GM10266 (cell line): ENCODE data around the gene ETV6.

ENCODE experiments used
- DNase-seq: peaks from one replicate; pipeline ENCODE4 v3.0.0; 2012; ENCODE audit errors: extremely low spot score
- TF ChIP-seq, protein P1 (sequence below): IDR thresholded peaks from 2 replicates; pipeline ENCODE4 v1.5.1; 2012; ENCODE audit warnings: mild to moderate bottlenecking, low read depth; ENCODE audit not compliant: control insufficient read depth, insufficient read depth; ENCODE audit errors: missing control alignments

ETV6 gene

DNA sequence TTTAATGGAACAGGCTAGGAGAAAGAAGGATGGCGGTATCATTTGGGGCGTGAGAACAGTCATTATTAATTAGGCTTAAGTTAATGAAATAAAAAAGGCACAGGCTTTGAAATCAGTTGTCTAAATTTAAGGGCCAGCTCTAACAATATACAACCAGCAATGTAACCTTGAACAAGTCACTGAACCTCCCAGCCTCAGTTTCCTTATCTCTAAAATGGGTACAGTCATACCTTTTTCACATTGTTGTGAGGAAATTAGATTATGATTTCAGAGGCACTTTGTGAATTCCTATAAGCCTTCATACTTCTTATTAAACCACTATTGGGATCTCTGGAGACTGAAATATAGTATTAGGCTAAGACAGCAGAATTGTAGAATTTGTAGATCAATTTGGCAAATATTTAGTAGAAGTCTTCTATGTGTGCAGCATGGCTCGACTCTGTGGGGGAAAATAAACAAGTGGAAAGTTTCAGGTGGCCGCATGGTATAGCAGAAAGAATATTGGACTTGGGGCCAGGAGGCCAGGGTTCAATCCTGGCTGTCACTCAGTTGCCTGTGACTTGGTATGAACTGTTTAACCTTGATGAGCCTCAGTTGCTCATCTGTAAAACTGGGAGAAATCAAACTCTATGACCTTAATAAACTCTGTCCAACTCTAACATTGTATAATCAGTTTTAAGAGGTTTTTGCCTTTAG is 117.7 kb downstream of the ETV6 start:
- no peak for DNase-seq
- TF ChIP-seq, protein P1, sequence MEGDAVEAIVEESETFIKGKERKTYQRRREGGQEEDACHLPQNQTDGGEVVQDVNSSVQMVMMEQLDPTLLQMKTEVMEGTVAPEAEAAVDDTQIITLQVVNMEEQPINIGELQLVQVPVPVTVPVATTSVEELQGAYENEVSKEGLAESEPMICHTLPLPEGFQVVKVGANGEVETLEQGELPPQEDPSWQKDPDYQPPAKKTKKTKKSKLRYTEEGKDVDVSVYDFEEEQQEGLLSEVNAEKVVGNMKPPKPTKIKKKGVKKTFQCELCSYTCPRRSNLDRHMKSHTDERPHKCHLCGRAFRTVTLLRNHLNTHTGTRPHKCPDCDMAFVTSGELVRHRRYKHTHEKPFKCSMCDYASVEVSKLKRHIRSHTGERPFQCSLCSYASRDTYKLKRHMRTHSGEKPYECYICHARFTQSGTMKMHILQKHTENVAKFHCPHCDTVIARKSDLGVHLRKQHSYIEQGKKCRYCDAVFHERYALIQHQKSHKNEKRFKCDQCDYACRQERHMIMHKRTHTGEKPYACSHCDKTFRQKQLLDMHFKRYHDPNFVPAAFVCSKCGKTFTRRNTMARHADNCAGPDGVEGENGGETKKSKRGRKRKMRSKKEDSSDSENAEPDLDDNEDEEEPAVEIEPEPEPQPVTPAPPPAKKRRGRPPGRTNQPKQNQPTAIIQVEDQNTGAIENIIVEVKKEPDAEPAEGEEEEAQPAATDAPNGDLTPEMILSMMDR: no peak

DNA sequence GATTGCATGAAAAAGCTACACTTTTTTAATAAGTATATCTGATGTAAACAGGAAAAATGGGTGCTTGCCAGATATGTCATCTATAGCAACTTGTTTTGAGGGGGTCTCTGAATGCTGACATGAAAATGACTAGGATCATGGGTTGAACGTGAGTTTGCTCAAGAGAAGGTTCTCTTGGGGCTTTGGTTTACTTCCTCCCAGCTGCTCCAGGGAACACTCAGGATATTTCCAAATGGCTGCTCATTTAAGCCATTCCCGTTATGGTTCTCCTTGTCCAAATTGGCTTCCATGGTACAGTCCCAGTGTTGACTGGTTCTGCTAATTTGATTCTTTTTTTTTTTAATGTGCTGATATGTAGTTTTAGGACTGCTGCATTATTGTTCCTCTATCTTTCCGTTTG is 118.3 kb downstream of the ETV6 start:
- DNase-seq: no peak
- TF ChIP-seq, protein P1: no peak

DNA sequence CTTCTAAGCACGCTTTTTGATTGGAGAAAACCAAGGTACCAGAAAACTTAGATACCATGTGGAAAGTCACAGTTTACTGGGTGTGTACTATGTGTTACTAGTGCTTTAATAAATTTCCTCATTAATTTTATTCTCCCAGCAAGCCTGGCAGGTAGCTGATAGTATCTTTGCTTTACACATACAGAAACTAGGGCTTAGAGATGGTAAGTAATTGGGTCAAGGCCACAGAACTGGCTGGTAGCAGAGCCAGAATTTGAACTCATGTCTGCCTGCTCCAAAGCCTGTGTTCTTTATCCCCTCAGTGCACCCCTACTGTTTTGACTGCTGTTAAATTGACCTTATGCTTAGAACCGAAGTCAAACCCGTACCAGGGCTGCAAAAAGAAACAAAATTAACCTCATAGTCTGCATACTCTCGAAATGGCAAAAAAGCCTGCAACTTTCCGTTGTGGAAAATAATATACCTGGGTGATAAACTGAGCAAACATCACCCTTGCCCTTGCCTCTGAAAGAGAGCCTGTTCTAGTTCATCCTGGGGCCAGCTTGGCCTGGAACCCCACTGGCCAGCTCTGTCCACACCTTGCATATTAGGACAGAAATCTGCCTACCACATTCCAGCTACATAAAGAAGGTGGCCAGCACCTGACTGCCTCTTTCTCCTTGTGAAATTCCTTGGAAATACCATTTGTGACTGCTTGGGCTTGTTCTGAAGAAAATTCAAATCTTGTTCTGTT is 118.9 kb downstream of the ETV6 start:
- TF ChIP-seq, protein P1: no peak
- DNase-seq: no peak

DNA sequence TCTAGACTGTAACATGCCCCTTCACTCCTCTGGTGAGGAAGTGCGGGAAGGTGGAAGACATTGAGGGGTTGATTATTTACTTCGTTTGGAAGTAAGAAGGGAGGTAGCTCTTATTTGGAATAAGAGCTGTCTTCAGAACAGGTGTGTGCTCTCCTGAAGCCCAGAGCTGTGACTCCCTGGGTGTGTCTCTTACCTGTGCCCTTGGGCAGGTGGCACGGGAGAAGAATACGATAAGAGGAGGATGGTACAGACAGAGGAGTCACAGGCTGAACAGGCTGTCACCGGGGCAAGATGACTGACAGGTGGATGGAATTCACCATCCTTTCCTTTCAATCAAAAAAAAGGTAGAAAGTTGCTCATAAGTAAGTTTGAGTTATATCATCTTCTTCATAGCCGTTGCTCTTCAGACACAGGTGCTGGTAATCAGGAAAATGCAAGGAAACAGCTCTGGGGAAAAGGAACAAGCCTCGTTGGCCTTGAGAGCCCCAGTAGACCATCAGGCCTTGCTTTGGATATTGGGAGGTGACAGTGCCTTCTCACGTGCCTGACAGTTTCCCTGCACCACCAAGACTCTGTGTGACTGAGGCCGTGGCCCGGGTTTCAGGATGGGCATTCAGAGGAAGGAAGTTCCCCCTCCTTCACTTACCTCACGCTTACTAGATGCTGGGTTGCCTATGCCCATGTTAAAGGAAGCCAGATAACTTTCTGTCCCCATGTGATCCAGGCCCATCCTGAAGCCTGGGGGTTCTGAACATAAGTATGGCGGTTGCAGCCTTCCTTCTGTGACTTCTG is 120.4 kb downstream of the ETV6 start:
- TF ChIP-seq, protein P1: no peak
- no peak for DNase-seq

DNA sequence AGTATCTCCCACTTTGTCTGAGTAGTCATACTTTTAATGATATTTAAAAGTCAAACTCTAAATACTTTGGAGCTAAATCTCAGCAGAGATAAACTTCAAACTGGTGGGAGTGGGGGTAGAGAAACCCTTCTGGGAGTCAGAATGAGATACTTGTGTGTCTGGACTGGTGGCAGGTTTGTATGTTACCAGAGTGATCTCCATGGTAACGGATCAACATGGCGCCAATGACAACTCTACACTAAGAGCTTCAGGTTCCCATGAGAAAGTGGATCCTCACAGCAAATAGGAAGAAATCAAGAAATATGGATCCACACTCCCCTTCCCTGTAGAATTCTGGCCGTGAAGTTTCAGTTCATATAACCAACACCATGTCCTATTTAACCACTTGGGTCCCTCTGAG is 121.9 kb downstream of the ETV6 start:
- TF ChIP-seq, protein P1: no peak

DNA sequence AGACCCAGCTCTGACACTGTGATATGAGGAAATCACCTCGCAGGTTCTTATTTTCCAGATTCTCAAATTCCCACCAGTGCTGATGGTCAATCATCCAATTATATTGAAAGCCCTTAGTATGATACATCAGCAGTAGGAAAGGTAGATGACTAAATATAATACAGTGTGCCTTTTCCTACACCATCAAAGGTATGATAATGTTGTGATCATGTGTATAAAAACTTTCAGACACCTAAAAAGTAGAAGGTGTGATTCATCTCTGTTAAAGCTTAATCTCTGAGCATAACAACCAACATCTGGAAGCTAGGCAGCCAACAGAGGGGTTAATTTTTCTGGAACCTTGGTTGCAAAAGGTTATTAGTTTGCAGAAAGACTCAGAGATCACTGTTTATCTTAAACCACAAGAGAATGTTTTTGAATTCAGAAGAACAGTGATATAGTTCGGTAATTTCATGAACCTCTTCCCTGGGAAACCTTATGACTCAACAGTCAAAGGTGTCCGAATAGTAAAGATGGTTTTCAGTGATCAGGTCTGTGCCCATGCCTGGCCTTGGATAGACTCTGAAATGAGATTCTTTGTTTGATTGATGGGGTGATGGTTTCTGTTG is 122.5 kb downstream of the ETV6 start:
- no peak for DNase-seq
- TF ChIP-seq, protein P1: no peak

More for the DNA sequence above, 121.9 kb downstream of the ETV6 start:
- no peak for DNase-seq
